ENCODE data around the gene DNAAF5. TPM values are rescaled to one million over a fixed set of nuclear protein-coding genes. Genes with fewer than 3 reads are reported as not detected.

The DNAAF5 gene
- total and polyA plus RNA-seq, 9 of the 15 experiments (the other 6 are each of a cell fraction or from before 2014, with no cell fraction given): 3.1 to 69.7 (median 19.1) TPM

DNA sequence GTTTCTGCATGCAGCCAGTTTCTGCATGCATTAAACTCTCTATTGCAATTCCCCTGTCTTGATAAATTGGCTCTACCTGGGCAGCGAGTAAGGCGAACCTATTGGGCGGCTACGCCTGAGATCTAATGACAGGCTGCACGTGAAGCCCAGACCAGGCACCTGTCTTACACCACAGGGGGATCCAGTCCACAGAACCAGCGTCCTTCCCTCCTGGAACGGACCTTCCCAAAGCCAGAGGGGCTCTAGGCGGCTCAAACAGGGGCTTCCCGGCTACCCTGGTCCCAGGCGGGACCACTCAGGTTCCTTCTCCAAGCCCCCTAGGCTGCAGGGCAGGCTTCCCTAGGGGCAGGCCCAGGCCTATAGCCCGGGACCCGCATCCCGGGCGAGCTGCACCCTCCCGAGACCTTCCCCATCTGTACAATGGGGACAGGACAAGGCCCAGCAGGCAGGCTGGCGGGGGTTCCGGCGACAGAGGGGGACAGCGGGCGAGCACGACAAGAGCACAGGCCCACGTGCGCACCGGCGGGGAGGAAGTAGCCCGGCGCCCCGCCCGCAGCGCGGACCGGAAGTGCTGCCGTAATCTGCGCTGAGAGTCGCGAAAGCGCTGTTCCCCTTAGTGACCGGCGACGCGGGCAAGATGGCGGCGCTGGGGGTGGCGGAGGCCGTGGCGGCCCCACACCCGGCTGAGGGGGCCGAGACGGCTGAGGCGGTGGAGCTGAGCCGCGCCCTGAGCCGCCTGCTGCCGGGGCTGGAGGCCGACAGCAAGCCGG lies at the start of gene DNAAF5 (continued):
- TF ChIP-seq ZNF586 (CRISPR knock-in tag; conservative IDR thresholded peaks at IDR 0.05): no peak
- TF ChIP-seq CEBPG (CRISPR knock-in tag; IDR thresholded peaks at IDR 0.05): no peak
- no peak for TF ChIP-seq CEBPG (tag; conservative IDR thresholded peaks at IDR 0.05 in 1 of 2, IDR thresholded peaks at IDR 0.05 in 1 of 2)
- peak; percentile 76; the same call in 1 of the 2 replicates for TF ChIP-seq ZBTB7A (IDR thresholded peaks at IDR 0.05; ENCODE audit: borderline replicate concordance, control insufficient read depth, low read depth, low read length)
- TF ChIP-seq, protein P1, sequence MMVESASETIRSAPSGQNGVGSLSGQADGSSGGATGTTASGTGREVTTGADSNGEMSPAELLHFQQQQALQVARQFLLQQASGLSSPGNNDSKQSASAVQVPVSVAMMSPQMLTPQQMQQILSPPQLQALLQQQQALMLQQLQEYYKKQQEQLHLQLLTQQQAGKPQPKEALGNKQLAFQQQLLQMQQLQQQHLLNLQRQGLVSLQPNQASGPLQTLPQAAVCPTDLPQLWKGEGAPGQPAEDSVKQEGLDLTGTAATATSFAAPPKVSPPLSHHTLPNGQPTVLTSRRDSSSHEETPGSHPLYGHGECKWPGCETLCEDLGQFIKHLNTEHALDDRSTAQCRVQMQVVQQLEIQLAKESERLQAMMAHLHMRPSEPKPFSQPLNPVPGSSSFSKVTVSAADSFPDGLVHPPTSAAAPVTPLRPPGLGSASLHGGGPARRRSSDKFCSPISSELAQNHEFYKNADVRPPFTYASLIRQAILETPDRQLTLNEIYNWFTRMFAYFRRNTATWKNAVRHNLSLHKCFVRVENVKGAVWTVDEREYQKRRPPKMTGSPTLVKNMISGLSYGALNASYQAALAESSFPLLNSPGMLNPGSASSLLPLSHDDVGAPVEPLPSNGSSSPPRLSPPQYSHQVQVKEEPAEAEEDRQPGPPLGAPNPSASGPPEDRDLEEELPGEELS (CRISPR knock-in tag; IDR thresholded peaks at IDR 0.05; ENCODE audit: borderline replicate concordance): no peak
- TF ChIP-seq SREBF1 (IDR thresholded peaks at IDR 0.05; ENCODE audit: borderline replicate concordance, low read depth, low read length): no peak
- peak; percentile 79 for TF ChIP-seq ZNF431 (CRISPR knock-in tag; IDR thresholded peaks at IDR 0.05)
- peak; percentile 97 for TF ChIP-seq ZBTB40 (IDR thresholded peaks at IDR 0.05)
- no peak for TF ChIP-seq ZBTB40 (CRISPR knock-in tag; IDR thresholded peaks at IDR 0.05)
- TF ChIP-seq ZNF165 (CRISPR knock-in tag; IDR thresholded peaks at IDR 0.05; ENCODE audit: borderline replicate concordance): no peak
- no peak for TF ChIP-seq PHB (CRISPR knock-in tag; IDR thresholded peaks at IDR 0.05)
- TF ChIP-seq XRCC5 (IDR thresholded peaks at IDR 0.05; ENCODE audit: low read depth, low read length): no peak
- 0 out of 2 replicates have a peak, but pooled peaks have one; percentile 27 for TF ChIP-seq JUND (IDR thresholded peaks at IDR 0.05; ENCODE audit: borderline replicate concordance, low read depth, low read length)
- TF ChIP-seq JUND (tag; IDR thresholded peaks at IDR 0.05; ENCODE audit: borderline replicate concordance, low read depth, low read length): no peak; the same call in 2 of the 3 replicates

All from K562 (cell line).